ENCODE measurements around the gene TMEM259. TPM values are rescaled to one million over a fixed set of nuclear protein-coding genes. Genes with fewer than 3 reads are reported as not detected.

Gene TMEM259
- total RNA-seq, 2 donors from 2014 or later: 270 to 318 TPM

DNA sequence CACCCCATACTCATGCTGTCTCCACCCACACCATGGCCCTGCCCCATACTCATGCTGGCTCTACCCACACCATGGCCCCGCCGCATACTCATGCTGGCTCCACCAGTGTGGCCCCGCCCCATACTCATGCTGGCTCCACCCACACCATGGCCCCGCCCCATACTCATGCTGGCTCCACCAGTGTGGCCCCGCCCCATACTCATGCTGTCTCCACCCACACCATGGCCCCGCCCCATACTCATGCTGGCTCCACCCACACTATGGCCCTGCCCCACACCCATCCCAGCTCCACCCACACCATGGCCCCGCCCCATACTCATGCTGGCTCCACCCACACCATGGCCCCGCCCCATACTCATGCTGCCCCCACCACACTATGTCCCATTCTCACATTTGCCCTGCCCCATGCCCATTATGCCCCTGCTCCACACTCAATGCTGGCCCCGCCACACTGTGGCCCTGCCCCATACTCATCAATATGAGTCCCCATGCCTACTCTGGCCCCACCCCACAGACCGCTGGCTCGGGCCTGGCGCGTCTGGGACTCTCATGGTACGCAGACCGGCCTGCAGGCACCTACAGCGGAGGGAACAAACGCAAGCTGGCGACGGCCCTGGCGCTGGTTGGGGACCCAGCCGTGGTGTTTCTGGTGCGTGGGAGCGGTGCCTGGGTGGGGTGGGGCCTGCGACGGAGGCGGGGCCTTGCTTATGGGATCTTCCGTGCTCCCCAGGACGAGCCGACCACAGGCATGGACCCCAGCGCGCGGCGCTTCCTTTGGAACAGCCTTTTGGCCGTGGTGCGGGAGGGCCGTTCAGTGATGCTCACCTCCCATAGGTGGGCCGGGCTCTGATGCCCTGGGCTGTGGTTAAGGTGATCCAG, 42.3 kb upstream of the TMEM259 start:
- H3K27ac Mint-ChIP-seq: no peak overlapping the region
- ATAC-seq (peak; percentile 29), DNase-seq (peak; percentile 41 to 71 (median 56))
- H3K4me3 Mint-ChIP-seq: no peak overlapping the region
- no peaks in the 10 kb centered on the region for H3K36me3 Mint-ChIP-seq (ENCODE audit: low read depth)
- no peaks in the 10 kb centered on the region for H3K27me3 Mint-ChIP-seq
- H3K4me1 Mint-ChIP-seq: peaks cover 27% of the 10 kb centered on the region
- H3K9me3 ChIP-seq (ENCODE audit: control insufficient read depth, low read length, poor library complexity, severe bottlenecking): no peaks in the 10 kb centered on the region

- Mint-ChIP-seq H3K4me1 (peaks cover 33% of the 10 kb centered on the region), H3K4me3 (no peak overlapping the region), H3K27me3 (no peaks in the 10 kb centered on the region), H3K27ac (no peak overlapping the region), H3K36me3 (ENCODE audit: low read depth) (no peaks in the 10 kb centered on the region)
- H3K9me3 ChIP-seq (ENCODE audit: control insufficient read depth, low read length, poor library complexity, severe bottlenecking): no peaks in the 10 kb centered on the region
- ATAC-seq: no peak
- DNase-seq: no peak
Observed at GRCh38 chr19:1062387-1063029, 41.6 kb upstream of the TMEM259 start.

- Mint-ChIP-seq H3K27ac (no peak overlapping the region), H3K27me3 (no peaks in the 10 kb centered on the region), H3K4me3 (no peak overlapping the region), H3K4me1 (peaks cover 38% of the 10 kb centered on the region), H3K36me3 (ENCODE audit: low read depth) (no peaks in the 10 kb centered on the region)
- DNase-seq: peak in 1 of 3 donors; percentile 8
- no peaks in the 10 kb centered on the region for H3K9me3 ChIP-seq (ENCODE audit: control insufficient read depth, low read length, poor library complexity, severe bottlenecking)
- ATAC-seq: no peak
Observed at GRCh38 chr19:1061987-1062386, 41.1 kb upstream of the TMEM259 start.

DNA sequence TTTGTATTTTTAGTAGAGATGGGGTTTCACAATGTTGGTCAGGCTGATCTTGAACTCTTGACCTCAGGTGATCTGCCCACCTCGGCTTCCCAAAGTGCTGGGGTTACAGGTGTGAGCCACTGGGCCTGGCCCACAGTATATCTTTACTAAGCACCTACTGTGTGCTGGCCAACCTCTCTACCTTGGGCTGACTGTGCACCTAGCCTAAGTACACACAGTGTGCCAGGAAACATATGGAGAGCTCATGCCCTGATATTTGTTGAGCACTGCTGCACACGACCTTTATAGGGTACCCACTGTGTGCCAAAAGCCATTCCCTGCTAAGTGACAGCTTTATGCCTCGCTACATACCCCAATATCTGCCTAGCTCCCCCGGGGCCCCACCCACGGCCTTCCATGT, 39.8 kb upstream of the TMEM259 start:
- no peak overlapping the region for H3K27ac Mint-ChIP-seq
- H3K4me1 Mint-ChIP-seq: peaks cover 41% of the 10 kb centered on the region
- DNase-seq (no peak), ATAC-seq (no peak)
- H3K4me3 Mint-ChIP-seq: no peak overlapping the region
- no peaks in the 10 kb centered on the region for H3K36me3 Mint-ChIP-seq (ENCODE audit: low read depth)
- no peaks in the 10 kb centered on the region for H3K27me3 Mint-ChIP-seq
- H3K9me3 ChIP-seq (ENCODE audit: control insufficient read depth, low read length, poor library complexity, severe bottlenecking): no peaks in the 10 kb centered on the region

GRCh38 chr19:1058112-1058511, 37.2 kb upstream of the TMEM259 start:
- H3K9me3 ChIP-seq (ENCODE audit: control insufficient read depth, low read length, poor library complexity, severe bottlenecking): no peaks in the 10 kb centered on the region
- Mint-ChIP-seq H3K4me1 (peaks cover 24% of the 10 kb centered on the region), H3K27me3 (no peaks in the 10 kb centered on the region), H3K36me3 (ENCODE audit: low read depth) (no peaks in the 10 kb centered on the region), H3K4me3 (no peak overlapping the region), H3K27ac (peak overlapping the region; percentile 43)
- DNase-seq (no peak), ATAC-seq (no peak)

DNA sequence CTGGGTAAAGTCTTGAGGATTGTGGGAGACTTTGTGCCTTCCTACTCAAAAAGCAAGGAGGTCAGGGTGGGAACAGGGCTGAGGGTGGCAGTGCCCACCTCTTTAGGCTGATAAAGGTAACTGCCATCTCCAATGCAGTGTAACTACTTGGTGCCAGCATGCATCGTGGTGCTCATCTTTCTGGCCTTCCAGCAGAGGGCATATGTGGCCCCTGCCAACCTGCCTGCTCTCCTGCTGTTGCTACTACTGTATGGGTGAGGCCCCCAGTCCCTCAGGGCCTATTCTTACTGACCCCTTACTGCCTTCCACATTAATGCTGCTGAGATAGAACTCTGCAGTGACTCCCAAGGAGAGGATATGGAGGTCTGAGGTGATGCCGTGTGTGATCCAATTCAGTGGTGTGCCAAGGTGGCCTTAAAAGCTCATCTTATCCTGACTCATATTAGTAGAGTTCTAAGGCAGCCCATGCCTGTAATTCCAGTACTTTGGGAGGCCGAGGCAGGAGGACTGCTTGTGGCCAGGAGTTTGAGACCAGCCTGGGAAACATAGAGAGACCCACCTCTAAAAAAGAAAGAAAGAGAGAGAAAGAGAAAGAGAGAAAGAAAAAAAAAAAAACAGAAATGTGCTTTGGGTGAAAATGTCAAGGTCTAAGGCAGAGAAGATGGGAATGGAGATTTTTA, 36.4 kb upstream of the TMEM259 start:
- H3K27me3 Mint-ChIP-seq: no peaks in the 10 kb centered on the region
- H3K9me3 ChIP-seq (ENCODE audit: control insufficient read depth, low read length, poor library complexity, severe bottlenecking): no peaks in the 10 kb centered on the region
- peak overlapping the region; percentile 43 for H3K27ac Mint-ChIP-seq
- peak; percentile 86 for ATAC-seq
- H3K4me1 Mint-ChIP-seq: peaks cover 23% of the 10 kb centered on the region
- DNase-seq: no peak
- H3K36me3 Mint-ChIP-seq (ENCODE audit: low read depth): no peaks in the 10 kb centered on the region
- peak overlapping the region; percentile 69 for H3K4me3 Mint-ChIP-seq

DNA sequence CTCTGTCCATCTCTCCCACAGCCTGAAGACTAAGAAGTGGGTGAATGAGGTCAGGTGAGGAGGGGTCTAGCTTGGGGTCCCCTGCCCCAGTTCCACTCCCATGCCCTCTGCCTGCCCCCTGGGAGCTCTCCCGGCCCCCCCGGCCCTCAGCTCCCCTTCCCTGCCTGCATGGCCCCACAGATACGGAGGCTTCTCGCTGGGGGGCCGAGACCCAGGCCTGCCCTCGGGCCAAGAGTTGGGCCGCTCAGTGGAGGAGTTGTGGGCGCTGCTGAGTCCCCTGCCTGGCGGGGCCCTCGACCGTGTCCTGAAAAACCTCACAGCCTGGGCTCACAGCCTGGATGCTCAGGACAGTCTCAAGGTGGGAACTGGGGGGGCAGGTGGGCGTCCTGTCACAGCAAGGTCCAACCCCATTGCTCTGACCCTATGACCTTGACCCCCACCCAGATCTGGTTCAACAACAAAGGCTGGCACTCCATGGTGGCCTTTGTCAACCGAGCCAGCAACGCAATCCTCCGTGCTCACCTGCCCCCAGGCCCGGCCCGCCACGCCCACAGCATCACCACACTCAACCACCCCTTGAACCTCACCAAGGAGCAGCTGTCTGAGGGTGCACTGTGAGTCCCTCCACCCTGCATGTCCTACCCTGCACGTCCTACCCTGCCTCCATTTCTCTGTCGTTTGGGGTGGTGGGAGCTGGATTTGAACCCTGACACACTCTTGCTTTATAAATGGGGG, 35.1 kb upstream of the TMEM259 start:
- no peaks in the 10 kb centered on the region for H3K9me3 ChIP-seq (ENCODE audit: control insufficient read depth, low read length, poor library complexity, severe bottlenecking)
- Mint-ChIP-seq H3K4me1 (peaks cover 25% of the 10 kb centered on the region), H3K27me3 (no peaks in the 10 kb centered on the region), H3K4me3 (no peak overlapping the region), H3K27ac (peak overlapping the region; percentile 48), H3K36me3 (ENCODE audit: low read depth) (no peaks in the 10 kb centered on the region)
- ATAC-seq: no peak
- DNase-seq: no peak

GRCh38 chr19:1055028-1055425, 34.1 kb upstream of the TMEM259 start:
- Mint-ChIP-seq H3K27me3 (no peaks in the 10 kb centered on the region), H3K4me3 (no peak overlapping the region), H3K36me3 (ENCODE audit: low read depth) (no peaks in the 10 kb centered on the region), H3K4me1 (peaks cover 25% of the 10 kb centered on the region), H3K27ac (no peak overlapping the region)
- ATAC-seq (no peak), DNase-seq (no peak)
- no peaks in the 10 kb centered on the region for H3K9me3 ChIP-seq (ENCODE audit: control insufficient read depth, low read length, poor library complexity, severe bottlenecking)

GRCh38 chr19:1054102-1055027, 33.4 kb upstream of the TMEM259 start:
- DNase-seq: no peak
- Mint-ChIP-seq H3K4me3 (no peak overlapping the region), H3K27ac (no peak overlapping the region), H3K27me3 (no peaks in the 10 kb centered on the region), H3K4me1 (peaks cover 25% of the 10 kb centered on the region), H3K36me3 (ENCODE audit: low read depth) (no peaks in the 10 kb centered on the region)
- no peak for ATAC-seq
- H3K9me3 ChIP-seq (ENCODE audit: control insufficient read depth, low read length, poor library complexity, severe bottlenecking): no peaks in the 10 kb centered on the region

- no peak for DNase-seq
- H3K9me3 ChIP-seq (ENCODE audit: control insufficient read depth, low read length, poor library complexity, severe bottlenecking): no peaks in the 10 kb centered on the region
- ATAC-seq: no peak
- Mint-ChIP-seq H3K36me3 (ENCODE audit: low read depth) (no peaks in the 10 kb centered on the region), H3K4me3 (no peak overlapping the region), H3K27ac (no peak overlapping the region), H3K4me1 (peaks cover 25% of the 10 kb centered on the region), H3K27me3 (no peaks in the 10 kb centered on the region)
Observed at GRCh38 chr19:1053176-1054101, 32.5 kb upstream of the TMEM259 start.

DNA sequence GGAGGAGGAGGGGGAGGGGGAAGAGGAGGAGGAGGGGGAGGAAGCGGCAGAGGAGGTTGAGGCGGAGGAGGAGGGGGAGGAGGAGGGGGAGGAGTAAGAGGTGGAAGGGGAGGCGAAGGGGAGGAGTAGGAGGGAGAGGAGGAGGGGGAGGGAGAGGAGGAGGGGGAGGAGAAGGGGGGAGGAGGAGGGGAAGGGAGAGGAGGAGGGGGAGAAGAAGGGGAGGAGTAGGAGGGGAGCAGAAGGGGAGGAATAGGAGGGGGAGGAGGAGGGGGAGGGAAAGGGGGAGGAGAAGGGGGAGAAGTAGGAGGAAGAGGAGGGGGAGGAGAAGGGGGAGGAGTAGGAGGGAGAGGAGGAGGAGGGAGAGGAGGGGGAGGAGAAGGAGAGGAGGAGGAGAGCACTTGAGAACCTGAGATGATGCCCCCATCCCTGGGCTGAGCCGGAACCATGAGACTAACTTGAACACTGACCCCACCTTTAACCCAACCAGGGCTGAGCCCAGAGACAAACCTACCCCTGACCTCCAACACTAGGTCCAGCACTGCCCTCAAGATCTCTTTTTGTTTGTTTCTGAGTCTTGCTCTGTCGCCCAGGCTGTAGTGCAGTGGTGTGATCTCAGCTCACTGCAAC, 31.5 kb upstream of the TMEM259 start:
- Mint-ChIP-seq H3K4me1 (peaks cover 18% of the 10 kb centered on the region), H3K4me3 (peak overlapping the region; percentile 36), H3K36me3 (ENCODE audit: low read depth) (no peaks in the 10 kb centered on the region), H3K27me3 (no peaks in the 10 kb centered on the region), H3K27ac (no peak overlapping the region)
- DNase-seq: no peak
- ATAC-seq: no peak
- no peaks in the 10 kb centered on the region for H3K9me3 ChIP-seq (ENCODE audit: control insufficient read depth, low read length, poor library complexity, severe bottlenecking)
